Activated B cell treated with CpG ODN at 0.5 μM for 24 hours (primary cell): ENCODE results near the gene CAMKMT. TPM values are rescaled to one million over a fixed set of nuclear protein-coding genes. Genes with fewer than 3 reads are reported as not detected.
"Not testable (repeated sequence)": the region's sequence is repeated elsewhere in the genome, so short reads cannot be mapped to it uniquely, and the experiment has no call there.

Source experiments
- ATAC-seq: fragments of 200-7000 bp; cut with Tn5 transposase; one replicate; pipeline ENCODE4 v1.10.0; 2021; ENCODE audit warnings: low read depth, mild to moderate bottlenecking, moderate library complexity
- CTCF ChIA-PET: fragments of 350-600 bp; sonication (Branson Sonifier 250); formaldehyde crosslinking; loops from one replicate; lab custom pipeline; 2021; ENCODE audit warnings: antibody characterized with exemption; lab: Charles Lee
- POLR2A ChIA-PET: fragments of 350-600 bp; sonication (Branson Sonifier 250); formaldehyde crosslinking; loops from one replicate; lab custom pipeline; 2021; ENCODE audit warnings: antibody characterized with exemption; lab: Charles Lee
- DNase-seq: peaks from one replicate; pipeline ENCODE4 v3.0.0; 2022
- H3K27ac Mint-ChIP-seq: one replicate; pipeline ENCODE4 v1.8.0; 2020; ENCODE audit warnings: mixed read lengths
- H3K27me3 Mint-ChIP-seq: one replicate; pipeline ENCODE4 v1.8.0; 2021; ENCODE audit warnings: mixed read lengths
- H3K36me3 Mint-ChIP-seq: one replicate; pipeline ENCODE4 v1.8.0; 2021; ENCODE audit warnings: low read depth, mixed read lengths
- H3K4me1 Mint-ChIP-seq: one replicate; pipeline ENCODE4 v1.8.0; 2021; ENCODE audit warnings: mixed read lengths
- H3K4me3 Mint-ChIP-seq: one replicate; pipeline ENCODE4 v1.8.0; 2020; ENCODE audit warnings: mild to moderate bottlenecking, mixed read lengths
- H3K9me3 Mint-ChIP-seq: one replicate; pipeline ENCODE4 v1.8.0; 2020; ENCODE audit warnings: mixed read lengths
- CTCF ChIP-seq: fragments of 200-600 bp; IDR thresholded peaks from one replicate; pipeline ENCODE4 v1.8.0; 2022; ENCODE audit warnings: antibody characterized with exemption, mild to moderate bottlenecking
- intact Hi-C: fragments of 100-400 bp; cut with micrococcal nuclease; formaldehyde crosslinking; loops from one replicate; pipeline ENCODE4 v1.15.1; 2024
- total RNA-seq: library from RNA; stranded (reverse); gene quantifications from 2 replicates; pipeline ENCODE4 v1.2.3, GENCODE V29; 2022

Gene CAMKMT
- total RNA-seq, 1 donor from 2014 or later = 21.2 TPM

GRCh38 chr2:44579115-44579836, 217.5 kb downstream of the CAMKMT start:
- no peaks in the 10 kb centered on the region for H3K9me3 Mint-ChIP-seq
- ChIA-PET POLR2A (no interaction called here), CTCF (no interaction called here)
- no peaks in the 10 kb centered on the region for H3K36me3 Mint-ChIP-seq
- DNase-seq = no peak
- peaks cover 11% of the 10 kb centered on the region for H3K4me1 Mint-ChIP-seq
- TF ChIP-seq CTCF = no peak
- H3K27me3 Mint-ChIP-seq = no peaks in the 10 kb centered on the region
- H3K27ac Mint-ChIP-seq = no peak overlapping the region
- H3K4me3 Mint-ChIP-seq = no peak overlapping the region
- ATAC-seq = no peak
- intact Hi-C loops = no loop called here

GRCh38 chr2:44579837-44580230, 218.1 kb downstream of the CAMKMT start:
- no peaks in the 10 kb centered on the region for H3K36me3 Mint-ChIP-seq
- TF ChIP-seq CTCF = no peak
- H3K4me3 Mint-ChIP-seq = no peak overlapping the region
- H3K27me3 Mint-ChIP-seq = no peaks in the 10 kb centered on the region
- CTCF ChIA-PET = no interaction called here
- ATAC-seq (no peak), DNase-seq (no peak)
- no peaks in the 10 kb centered on the region for H3K9me3 Mint-ChIP-seq
- POLR2A ChIA-PET = no interaction called here
- no peak overlapping the region for H3K27ac Mint-ChIP-seq
- intact Hi-C loops = no loop called here
- peaks cover 11% of the 10 kb centered on the region for H3K4me1 Mint-ChIP-seq

GRCh38 chr2:44580875-44581515, 219.2 kb downstream of the CAMKMT start:
- H3K27ac Mint-ChIP-seq = no peak overlapping the region
- intact Hi-C loops = no loop called here
- ChIA-PET CTCF (no interaction called here), POLR2A (interaction anchor here (0.7 kb wide), 1 partner anchor 594 kb away, joined by 3 read pairs; no protein-coding TSS in a partner anchor)
- H3K27me3 Mint-ChIP-seq = no peaks in the 10 kb centered on the region
- ATAC-seq (no peak), DNase-seq (no peak)
- H3K9me3 Mint-ChIP-seq = no peaks in the 10 kb centered on the region
- H3K4me1 Mint-ChIP-seq = peaks cover 11% of the 10 kb centered on the region
- no peak for TF ChIP-seq CTCF
- no peaks in the 10 kb centered on the region for H3K36me3 Mint-ChIP-seq
- H3K4me3 Mint-ChIP-seq = no peak overlapping the region

GRCh38 chr2:44582363-44583008, 220.7 kb downstream of the CAMKMT start:
- H3K36me3 Mint-ChIP-seq = peaks cover 2% of the 10 kb centered on the region
- ATAC-seq (no peak), DNase-seq (no peak)
- CTCF ChIA-PET = interaction anchor here (1.4 kb wide), 1 partner anchor 22 kb away, joined by 3 read pairs; no protein-coding TSS in a partner anchor
- H3K27me3 Mint-ChIP-seq = no peaks in the 10 kb centered on the region
- H3K27ac Mint-ChIP-seq = no peak overlapping the region
- POLR2A ChIA-PET = no interaction called here
- H3K9me3 Mint-ChIP-seq = peaks cover 3% of the 10 kb centered on the region
- intact Hi-C loops = no loop called here
- peaks cover 11% of the 10 kb centered on the region for H3K4me1 Mint-ChIP-seq
- no peak for TF ChIP-seq CTCF
- H3K4me3 Mint-ChIP-seq = no peak overlapping the region

GRCh38 chr2:44595615-44596014, 233.9 kb downstream of the CAMKMT start:
- POLR2A ChIA-PET, DNase-seq, CTCF ChIA-PET, H3K36me3 Mint-ChIP-seq, ATAC-seq, H3K27me3 Mint-ChIP-seq, intact Hi-C loops, H3K4me1 Mint-ChIP-seq, H3K4me3 Mint-ChIP-seq, H3K9me3 Mint-ChIP-seq, H3K27ac Mint-ChIP-seq: not testable (repeated sequence)
